HEK293 (cell line): ENCODE results near the gene MYO15B.
A peak's percentile ranks its signal among the peaks of the same experiment; 100 is the strongest.

Experiments
- CTCF ChIA-PET: fragments of 350-600 bp; formaldehyde crosslinking; extraction: SDS; loops from one replicate; lab custom pipeline; 2021; ENCODE audit warnings: antibody characterized with exemption; lab: Yijun Ruan, JAX
- POLR2A ChIA-PET: fragments of 300-600 bp; formaldehyde crosslinking; extraction: SDS; loops from one replicate; lab custom pipeline; 2020; ENCODE audit warnings: antibody characterized with exemption, inconsistent platforms; lab: Yijun Ruan, JAX
- H3K27ac ChIP-seq: fragments of 200-500 bp; sonication (Bioruptor generic); 2 replicates; pipeline ENCODE4 v1.5.1; 2014; ENCODE audit warnings: low read depth, low read length, control low read depth, inconsistent platforms; ENCODE audit errors: extremely low read depth
- H3K36me3 ChIP-seq, 2 experiments: fragments of 200-500 bp in 1 of 2; sonication (Bioruptor generic) in 1 of 2; 1 replicate in 1 of 2; 2 replicates in 1 of 2; pipeline ENCODE4 v1.5.1; 2014 to 2017; ENCODE audit warnings: inconsistent platforms in 2 of 2, low read length in 2 of 2; ENCODE audit not compliant: control insufficient read depth in 2 of 2, insufficient read depth in 1 of 2
- H3K4me1 ChIP-seq: fragments of 200-500 bp; sonication (Bioruptor generic); 2 replicates; pipeline ENCODE4 v1.5.1; 2014; ENCODE audit warnings: mild to moderate bottlenecking, low read length, inconsistent platforms; ENCODE audit not compliant: control insufficient read depth, insufficient read depth
- H3K4me3 ChIP-seq: 2 replicates; pipeline ENCODE4 v1.5.1; 2011; ENCODE audit warnings: low read depth, mild to moderate bottlenecking, control low read depth, low read length, moderate library complexity
- H3K9me3 ChIP-seq: fragments of 200-500 bp; sonication (Bioruptor generic); 2 replicates; pipeline ENCODE4 v1.5.1; 2014; ENCODE audit warnings: low read depth, low read length, inconsistent platforms; ENCODE audit not compliant: control insufficient read depth, insufficient read depth
- ATF2 ChIP-seq: fragments of 450-650 bp; formaldehyde crosslinking; IDR thresholded peaks from 2 replicates; pipeline ENCODE4 v1.5.1; 2016; ENCODE audit warnings: missing biosample characterization, missing genetic modification characterization, low read depth
- GLIS1 ChIP-seq: fragments of 450-650 bp; formaldehyde crosslinking; IDR thresholded peaks from 2 replicates; pipeline ENCODE4 v1.5.1; 2016; ENCODE audit warnings: missing biosample characterization, missing genetic modification characterization
- GLIS2 ChIP-seq: fragments of 450-650 bp; formaldehyde crosslinking; IDR thresholded peaks from 2 replicates; pipeline ENCODE4 v1.5.1; 2016; ENCODE audit warnings: missing biosample characterization, missing genetic modification characterization
- HOXA7 ChIP-seq: sonication (generic); formaldehyde crosslinking; IDR thresholded peaks from 2 replicates; pipeline ENCODE4 v1.8.1; 2022; ENCODE audit warnings: missing genetic modification reagents, borderline replicate concordance
- HOXD13 ChIP-seq: sonication (generic); formaldehyde crosslinking; IDR thresholded peaks from 2 replicates; pipeline ENCODE4 v1.8.0; 2022; ENCODE audit warnings: missing genetic modification reagents, borderline replicate concordance
- KLF16 ChIP-seq: fragments of 450-650 bp; formaldehyde crosslinking; IDR thresholded peaks from 2 replicates; pipeline ENCODE4 v1.5.1; 2017; ENCODE audit warnings: missing biosample characterization, missing genetic modification characterization
- MZF1 ChIP-seq: fragments of 450-650 bp; formaldehyde crosslinking; IDR thresholded peaks from 2 replicates; pipeline ENCODE4 v1.5.1; 2017; ENCODE audit warnings: missing biosample characterization, missing genetic modification characterization, borderline replicate concordance
- OVOL3 ChIP-seq: fragments of 450-650 bp; formaldehyde crosslinking; IDR thresholded peaks from 2 replicates; pipeline ENCODE4 v1.5.1; 2016; ENCODE audit warnings: missing biosample characterization, missing genetic modification characterization
- PRDM1 ChIP-seq: fragments of 450-650 bp; formaldehyde crosslinking; IDR thresholded peaks from 2 replicates; pipeline ENCODE4; 2016; ENCODE audit warnings: missing biosample characterization, missing genetic modification characterization
- SP2 ChIP-seq: fragments of 450-650 bp; formaldehyde crosslinking; IDR thresholded peaks from 2 replicates; pipeline ENCODE4 v1.5.1; 2016; ENCODE audit warnings: missing biosample characterization, missing genetic modification characterization
- SP7 ChIP-seq: fragments of 450-650 bp; formaldehyde crosslinking; IDR thresholded peaks from 2 replicates; pipeline ENCODE4 v1.5.1; 2016; ENCODE audit warnings: missing biosample characterization, missing genetic modification characterization
- TCF7L2 ChIP-seq: IDR thresholded peaks from 2 replicates; pipeline ENCODE4 v1.6.1; 2011; ENCODE audit warnings: low read depth, mild to moderate bottlenecking, inconsistent platforms, low read length, moderate library complexity, borderline replicate concordance
- ZBTB10 ChIP-seq: fragments of 450-650 bp; formaldehyde crosslinking; IDR thresholded peaks from 2 replicates; pipeline ENCODE4 v1.5.1; 2016; ENCODE audit warnings: missing biosample characterization, missing genetic modification characterization
- ZBTB17 ChIP-seq: fragments of 450-650 bp; formaldehyde crosslinking; IDR thresholded peaks from 2 replicates; pipeline ENCODE4 v1.5.1; 2016; ENCODE audit warnings: missing biosample characterization, missing genetic modification characterization
- ZBTB49 ChIP-seq: fragments of 450-650 bp; formaldehyde crosslinking; IDR thresholded peaks from 2 replicates; pipeline ENCODE4 v1.5.1; 2016; ENCODE audit warnings: missing biosample characterization, missing genetic modification characterization, low read depth
- ZFP41 ChIP-seq: fragments of 450-650 bp; formaldehyde crosslinking; IDR thresholded peaks from 2 replicates; pipeline ENCODE4 v1.5.1; 2016; ENCODE audit warnings: missing biosample characterization, missing genetic modification characterization, borderline replicate concordance
- ZIC2 ChIP-seq: fragments of 450-650 bp; formaldehyde crosslinking; IDR thresholded peaks from 2 replicates; pipeline ENCODE4 v1.5.1; 2016; ENCODE audit warnings: missing biosample characterization, missing genetic modification characterization
- ZNF132 ChIP-seq: fragments of 450-650 bp; formaldehyde crosslinking; IDR thresholded peaks from 2 replicates; pipeline ENCODE4 v1.5.1; 2017; ENCODE audit warnings: missing biosample characterization, missing genetic modification characterization, borderline replicate concordance
- ZNF169 ChIP-seq: fragments of 450-650 bp; formaldehyde crosslinking; IDR thresholded peaks from 2 replicates; pipeline ENCODE4 v1.5.1; 2016; ENCODE audit warnings: missing biosample characterization, missing genetic modification characterization
- ZNF174 ChIP-seq: fragments of 450-650 bp; formaldehyde crosslinking; IDR thresholded peaks from 2 replicates; pipeline ENCODE4 v1.5.0; 2017; ENCODE audit warnings: missing biosample characterization, mild to moderate bottlenecking, missing genetic modification characterization
- ZNF274 ChIP-seq, 2 experiments: fragments of 200-500 bp in 1 of 2; fragments of 450-650 bp in 1 of 2; sonication (Bioruptor generic) in 1 of 2; formaldehyde crosslinking in 1 of 2; IDR thresholded peaks; 2 replicates each; pipeline versions ENCODE4 v1.5.1 to v1.6.1; 2014 to 2016; ENCODE audit warnings: borderline replicate concordance in 1 of 2, inconsistent platforms in 1 of 2, low read length in 1 of 2, missing biosample characterization in 1 of 2, missing genetic modification characterization in 1 of 2
- ZNF335 ChIP-seq: fragments of 450-650 bp; formaldehyde crosslinking; conservative IDR thresholded peaks from 2 replicates; pipeline ENCODE4 v1.5.1; 2016; ENCODE audit warnings: missing biosample characterization, missing genetic modification characterization
- ZNF350 ChIP-seq: fragments of 450-650 bp; formaldehyde crosslinking; IDR thresholded peaks from 2 replicates; pipeline ENCODE4 v1.5.0; 2017; ENCODE audit warnings: missing biosample characterization, mild to moderate bottlenecking, missing genetic modification characterization
- ZNF529 ChIP-seq: fragments of 450-650 bp; formaldehyde crosslinking; IDR thresholded peaks from 2 replicates; pipeline ENCODE4 v1.5.1; 2017; ENCODE audit warnings: missing genetic modification characterization, missing biosample characterization; ENCODE audit not compliant: insufficient replicate concordance
- ZNF549 ChIP-seq: fragments of 450-650 bp; IDR thresholded peaks from 2 replicates; pipeline ENCODE4 v1.5.1; 2018; ENCODE audit warnings: missing biosample characterization, missing genetic modification characterization, mild to moderate bottlenecking, inconsistent platforms, moderate library complexity
- ZNF560 ChIP-seq: fragments of 450-650 bp; formaldehyde crosslinking; IDR thresholded peaks from 2 replicates; pipeline ENCODE4 v1.5.1; 2017; ENCODE audit warnings: missing biosample characterization, missing genetic modification characterization, borderline replicate concordance
- ZNF561 ChIP-seq: fragments of 450-650 bp; IDR thresholded peaks from 2 replicates; pipeline ENCODE4 v1.5.1; 2018; ENCODE audit warnings: missing biosample characterization, missing genetic modification characterization, borderline replicate concordance
- ZNF580 ChIP-seq: fragments of 450-650 bp; formaldehyde crosslinking; IDR thresholded peaks from 2 replicates; pipeline ENCODE4 v1.5.1; 2016; ENCODE audit warnings: missing biosample characterization, missing genetic modification characterization
- ZNF585B ChIP-seq: fragments of 450-650 bp; formaldehyde crosslinking; IDR thresholded peaks from 2 replicates; pipeline ENCODE4 v1.5.1; 2016; ENCODE audit warnings: missing biosample characterization, missing genetic modification characterization
- ZNF629 ChIP-seq: fragments of 450-650 bp; formaldehyde crosslinking; IDR thresholded peaks from 2 replicates; pipeline ENCODE4 v1.5.1; 2017; ENCODE audit warnings: missing biosample characterization, missing genetic modification characterization
- ZNF658 ChIP-seq: fragments of 450-650 bp; formaldehyde crosslinking; IDR thresholded peaks from 2 replicates; pipeline ENCODE4; 2016; ENCODE audit warnings: missing biosample characterization, missing genetic modification characterization
- ZNF707 ChIP-seq: fragments of 450-650 bp; formaldehyde crosslinking; IDR thresholded peaks from 2 replicates; pipeline ENCODE4 v1.5.1; 2016; ENCODE audit warnings: missing biosample characterization, missing genetic modification characterization
- ZNF792 ChIP-seq: fragments of 450-650 bp; formaldehyde crosslinking; IDR thresholded peaks from 2 replicates; pipeline ENCODE4 v1.5.1; 2016; ENCODE audit warnings: missing biosample characterization, missing genetic modification characterization
- ZNF837 ChIP-seq: fragments of 450-650 bp; formaldehyde crosslinking; IDR thresholded peaks from 2 replicates; pipeline ENCODE4 v1.5.1; 2016; ENCODE audit warnings: missing biosample characterization, missing genetic modification characterization

Gene MYO15B

GRCh38 chr17:75565066-75565465, 22.5 kb upstream of the MYO15B start:
- peaks cover 0 to 25% of the 10 kb centered on the region in 2 experiments; a peak in 1 of 3 replicates for H3K36me3 ChIP-seq
- CTCF ChIA-PET, result interaction anchor here (0.6 to 1.6 kb wide), 6 partner anchors 13 to 68 kb away, joined by 3 to 9 read pairs (median 4); partner anchors contain the start of genes SMIM5 and TSEN54
- no peak for TF ChIP-seq ZNF560 (tag by site-specific recombination)
- TF ChIP-seq ZNF549, result no peak
- TF ChIP-seq ZBTB17, result 0 out of 2 replicates have a peak, but pooled peaks have one; percentile 28
- no peak for TF ChIP-seq OVOL3 (tag by site-specific recombination)
- TF ChIP-seq HOXD13 (CRISPR knock-in tag), result 0 out of 2 replicates have a peak, but pooled peaks have one; percentile 25
- TF ChIP-seq ZBTB10 (tag by site-specific recombination), result no peak
- TF ChIP-seq ZNF658 (tag by site-specific recombination), result no peak
- TF ChIP-seq TCF7L2, result no peak
- no peak for TF ChIP-seq ZNF350 (tag by site-specific recombination)
- no peak for TF ChIP-seq ZNF837 (tag by site-specific recombination)
- no peak for TF ChIP-seq ZNF561
- TF ChIP-seq ZBTB49, result no peak
- no peak for TF ChIP-seq MZF1 (tag by site-specific recombination)
- no peak for TF ChIP-seq ZNF792 (tag by site-specific recombination)
- no peak for TF ChIP-seq ZNF169 (tag by site-specific recombination)
- peak; percentile 99 for TF ChIP-seq ZIC2 (tag by site-specific recombination)
- TF ChIP-seq GLIS2, result no peak
- TF ChIP-seq ZNF707 (tag by site-specific recombination), result no peak
- no peak for TF ChIP-seq HOXA7
- no peak for TF ChIP-seq ATF2 (tag by site-specific recombination)
- no peak for TF ChIP-seq ZNF580 (tag by site-specific recombination)
- 0 out of 2 replicates have a peak, but pooled peaks have one; percentile 24 for TF ChIP-seq SP7 (tag by site-specific recombination)
- TF ChIP-seq ZFP41 (tag by site-specific recombination), result no peak
- TF ChIP-seq PRDM1, result no peak
- no peak for TF ChIP-seq KLF16
- TF ChIP-seq ZNF132 (tag by site-specific recombination), result no peak
- peak; percentile 79 for TF ChIP-seq GLIS1
- TF ChIP-seq ZNF335 (tag by site-specific recombination), result peak; percentile 38
- TF ChIP-seq ZNF629 (tag by site-specific recombination), result no peak
- TF ChIP-seq ZNF274 (IDR thresholded peaks at IDR 0.05; ENCODE audit: low read length), result no peak
- TF ChIP-seq ZNF274 (tag by site-specific recombination; IDR thresholded peaks at IDR 0.05; ENCODE audit: borderline replicate concordance), result no peak
- peak; percentile 59 for TF ChIP-seq SP2 (tag by site-specific recombination)
- no peak for TF ChIP-seq ZNF529 (tag by site-specific recombination)
- TF ChIP-seq ZNF585B, result no peak
- TF ChIP-seq ZNF174, result no peak

More at GRCh38 chr17:75565066-75565465, 22.5 kb upstream of the MYO15B start:
- Histone ChIP-seq H3K4me3 (no peak overlapping the region), H3K27ac (no peak overlapping the region), H3K4me1 (no peaks in the 10 kb centered on the region), H3K9me3 (no peaks in the 10 kb centered on the region)
- POLR2A ChIA-PET, result interaction anchor here (1.0 to 1.5 kb wide), 3 partner anchors 40 to 215 kb away, joined by 3 to 6 read pairs (median 3); partner anchors contain the start of gene LLGL2
